ENCODE data around the gene WFDC5.

DNA sequence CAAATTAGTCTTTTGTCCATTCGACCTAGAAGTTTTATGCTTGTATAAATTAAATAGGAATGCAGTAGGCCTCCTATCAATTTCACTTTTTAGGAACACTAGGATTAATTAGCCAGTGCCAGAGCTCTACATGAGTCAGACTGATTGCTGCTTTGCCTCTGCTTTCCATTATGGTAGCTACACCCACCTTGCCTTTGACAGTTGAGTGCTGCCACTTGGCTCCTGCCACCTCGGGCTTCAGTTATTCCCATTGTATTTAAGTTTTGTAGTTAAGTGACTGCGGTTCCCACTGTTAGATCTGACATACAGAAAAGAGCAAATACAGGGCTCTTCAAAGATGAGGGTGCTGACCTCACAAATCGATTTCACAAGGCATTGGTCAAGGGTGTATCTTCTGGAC is 25.9 kb upstream of the WFDC5 start:
- TF ChIP-seq, protein P1, sequence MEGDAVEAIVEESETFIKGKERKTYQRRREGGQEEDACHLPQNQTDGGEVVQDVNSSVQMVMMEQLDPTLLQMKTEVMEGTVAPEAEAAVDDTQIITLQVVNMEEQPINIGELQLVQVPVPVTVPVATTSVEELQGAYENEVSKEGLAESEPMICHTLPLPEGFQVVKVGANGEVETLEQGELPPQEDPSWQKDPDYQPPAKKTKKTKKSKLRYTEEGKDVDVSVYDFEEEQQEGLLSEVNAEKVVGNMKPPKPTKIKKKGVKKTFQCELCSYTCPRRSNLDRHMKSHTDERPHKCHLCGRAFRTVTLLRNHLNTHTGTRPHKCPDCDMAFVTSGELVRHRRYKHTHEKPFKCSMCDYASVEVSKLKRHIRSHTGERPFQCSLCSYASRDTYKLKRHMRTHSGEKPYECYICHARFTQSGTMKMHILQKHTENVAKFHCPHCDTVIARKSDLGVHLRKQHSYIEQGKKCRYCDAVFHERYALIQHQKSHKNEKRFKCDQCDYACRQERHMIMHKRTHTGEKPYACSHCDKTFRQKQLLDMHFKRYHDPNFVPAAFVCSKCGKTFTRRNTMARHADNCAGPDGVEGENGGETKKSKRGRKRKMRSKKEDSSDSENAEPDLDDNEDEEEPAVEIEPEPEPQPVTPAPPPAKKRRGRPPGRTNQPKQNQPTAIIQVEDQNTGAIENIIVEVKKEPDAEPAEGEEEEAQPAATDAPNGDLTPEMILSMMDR (IDR thresholded peaks at IDR 0.05): no peak
- no peak for TF ChIP-seq ZFX (IDR thresholded peaks at IDR 0.05; ENCODE audit: borderline replicate concordance)
